Kidney (tissue), 14 donors: Measurements from ENCODE around the gene HUS1. TPM values are rescaled to one million over a fixed set of nuclear protein-coding genes. Genes with fewer than 3 reads are reported as not detected.

Source experiments
- DNase-seq, 5 donors: peaks; one replicate each; pipeline ENCODE4 v3.0.0-alpha.2; 2013 to 2020
- FAIRE-seq: peaks from 2 replicates; lab custom pipeline; 2012; peaks lifted over from hg19 to GRCh38; lab: Jason Lieb, UNC
- H3K27ac ChIP-seq, 2 donors: one replicate each; pipeline ENCODE4 v1.7.0; 2013; ENCODE audit warnings: low read depth in 2 of 2, low read length in 2 of 2, inconsistent platforms in 1 of 2
- H3K27me3 ChIP-seq: one replicate; pipeline ENCODE4 v1.7.1; 2013; ENCODE audit warnings: low read length, inconsistent platforms; ENCODE audit not compliant: control insufficient read depth, insufficient read depth
- H3K36me3 ChIP-seq, 3 donors: one replicate each; pipeline versions ENCODE4 v1.7.0 to v1.7.1; 2013; ENCODE audit warnings: low read length in 3 of 3, control low read depth in 1 of 3, inconsistent platforms in 1 of 3; ENCODE audit not compliant: insufficient read depth in 3 of 3, control insufficient read depth in 2 of 3
- H3K4me1 ChIP-seq, 3 donors: one replicate each; pipeline versions ENCODE4 v1.7.0 to v1.7.1; 2013; ENCODE audit warnings: low read length in 3 of 3, inconsistent platforms in 1 of 3, low read depth in 1 of 3; ENCODE audit not compliant: control insufficient read depth in 2 of 3, insufficient read depth in 2 of 3
- H3K4me3 ChIP-seq, 3 donors: one replicate each; pipeline versions ENCODE4 v1.7.0 to v1.8.1; 2013; ENCODE audit warnings: low read length in 3 of 3, control low read depth in 1 of 3, inconsistent platforms in 1 of 3
- H3K9ac ChIP-seq, 3 donors: one replicate each; pipeline versions ENCODE4 v1.7.0 to v1.7.1; 2013; ENCODE audit warnings: low read length in 3 of 3, control low read depth in 1 of 3, inconsistent platforms in 1 of 3
- H3K9me3 ChIP-seq, 3 donors: one replicate each; pipeline versions ENCODE4 v1.7.0 to v1.7.1; 2013; ENCODE audit warnings: low read length in 3 of 3, control low read depth in 1 of 3, inconsistent platforms in 1 of 3; ENCODE audit not compliant: control insufficient read depth in 2 of 3, insufficient read depth in 1 of 3
- CTCF ChIP-seq: IDR thresholded peaks from 3 replicates; pipeline ENCODE4 v1.5.1; 2012; ENCODE audit warnings: mild to moderate bottlenecking, moderate library complexity, borderline replicate concordance; ENCODE audit not compliant: insufficient read depth; ENCODE audit errors: extremely low read depth
- intact Hi-C: fragments of 100-400 bp; cut with DNase I; formaldehyde crosslinking; loops from one replicate; pipeline ENCODE4 v1.11.1; 2022
- polyA plus RNA-seq: library from polyadenylated mRNA; stranded (reverse); fragments of 350-450 nt; fragmentation: Illumina TruSeq; extraction: RNeasy Lipid Tissue Mini Kit (QIAGEN cat#74804); gene quantifications from one replicate; pipeline ENCODE4 v1.2.3, GENCODE V29; 2014; ENCODE audit warnings: low read depth, low replicate concordance; ENCODE audit not compliant: insufficient read depth
- total RNA-seq: library from RNA; stranded (reverse); fragmentation: NEBNext Ultra II Directional; extraction: Animal tissue kit (Norgen Biotek cat#: 25700); gene quantifications from one replicate; pipeline ENCODE4 v1.2.1, GENCODE V29; 2021
- donor health status: control.
- donor health status: control.
- donor health status: control.
- donor health status: control.
- donor health status: control.
- donor health status: DM: yes; HTN: yes; CAD: no.
- donor health status: Normal renal cell carcinoma (clear cell type).

The HUS1 gene
- total and polyA plus RNA-seq, 2 donors from 2014 or later, result 13.4 to 29.5 TPM

DNA sequence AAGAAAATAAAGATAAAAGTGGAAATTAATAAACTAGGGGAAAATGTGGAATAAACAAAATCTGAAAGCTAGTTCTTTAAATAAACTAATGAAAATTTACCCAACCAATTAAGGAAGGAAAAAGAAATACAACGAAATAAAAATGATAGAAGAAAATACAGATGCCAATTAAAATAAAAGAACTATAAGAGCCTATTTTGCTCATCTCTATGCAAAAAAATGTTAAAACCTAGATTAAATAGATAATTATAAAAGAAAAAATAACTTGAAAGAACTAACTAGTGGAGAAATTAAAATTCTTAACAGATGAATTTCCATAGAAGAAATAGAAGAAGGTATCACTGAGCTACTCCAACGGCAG is 63.8 kb downstream of the HUS1 start:
- H3K9ac ChIP-seq, result no peak overlapping the region
- no peak overlapping the region for H3K4me3 ChIP-seq
- intact Hi-C loops, result no loop called here
- H3K27me3 ChIP-seq, result no peaks in the 10 kb centered on the region
- DNase-seq (no peak), FAIRE-seq (peak; percentile 23)
- TF ChIP-seq CTCF, result no peak
- no peaks in the 10 kb centered on the region for H3K9me3 ChIP-seq
- H3K27ac ChIP-seq, result no peak overlapping the region
- H3K36me3 ChIP-seq, result no peaks in the 10 kb centered on the region
- no peaks in the 10 kb centered on the region for H3K4me1 ChIP-seq

GRCh38 chr7:47914717-47915615 is 64.4 kb downstream of the HUS1 start:
- H3K27me3 ChIP-seq, result no peaks in the 10 kb centered on the region
- no peak overlapping the region for H3K27ac ChIP-seq
- H3K4me3 ChIP-seq, result no peak overlapping the region
- no peaks in the 10 kb centered on the region for H3K9me3 ChIP-seq
- FAIRE-seq (no peak), DNase-seq (peak in 3 of 5 donors; percentile 52 to 77 (median 76))
- intact Hi-C loops, result no loop called here
- no peaks in the 10 kb centered on the region for H3K4me1 ChIP-seq
- no peaks in the 10 kb centered on the region for H3K36me3 ChIP-seq
- TF ChIP-seq CTCF, result no peak
- no peak overlapping the region for H3K9ac ChIP-seq

Other genes with a start within 250 kb of the HUS1 start
- gene PKD1L1, start 31.1 kb downstream of the HUS1 start, total RNA-seq, result 0.82 TPM
- gene PKD1L1, start 31.1 kb downstream of the HUS1 start, polyA plus RNA-seq, result 0.32 TPM
- 0.54 TPM for gene SUN3, start 49.5 kb upstream of the HUS1 start, total RNA-seq
- not detected for gene SUN3, start 49.5 kb upstream of the HUS1 start, polyA plus RNA-seq
- gene C7orf57, start 55.9 kb upstream of the HUS1 start, total RNA-seq, result 0.63 TPM
- not detected for gene C7orf57, start 55.9 kb upstream of the HUS1 start, polyA plus RNA-seq
- 76.1 TPM for gene UPP1, start 109.7 kb upstream of the HUS1 start, total RNA-seq
- 36.4 TPM for gene UPP1, start 109.7 kb upstream of the HUS1 start, polyA plus RNA-seq
- gene ABCA13, start 191.8 kb upstream of the HUS1 start, total RNA-seq, result 6.0 TPM
- 0.62 TPM for gene ABCA13, start 191.8 kb upstream of the HUS1 start, polyA plus RNA-seq